Esophagus mucosa (tissue), 1 donor: ENCODE measurements around the gene MRTFA. TPM values are rescaled to one million over a fixed set of nuclear protein-coding genes. Genes with fewer than 3 reads are reported as not detected.

Experiments
- ATAC-seq: fragments of 200-7000 bp; cut with Tn5 transposase; one replicate; pipeline ENCODE4 v1.9.1; 2020
- total RNA-seq: library from RNA; stranded (reverse); gene quantifications from one replicate; pipeline ENCODE4 v1.2.4, GENCODE V29; 2023
- donor health status: DM: yes; HTN: yes; CAD: no.

The MRTFA gene
- total RNA-seq, 1 donor from 2014 or later, result 19.4 TPM

- ATAC-seq, result peak; percentile 69
Observed at GRCh38 chr22:40485813-40486667, 150.5 kb downstream of the MRTFA start.

- ATAC-seq, result no peak
Observed at GRCh38 chr22:40484906-40485669, 151.4 kb downstream of the MRTFA start.

- peak; percentile 15 for ATAC-seq
Observed at GRCh38 chr22:40482886-40483285, 153.6 kb downstream of the MRTFA start.

- ATAC-seq, result peak; percentile 69
Observed at GRCh38 chr22:40482391-40482790, 154.1 kb downstream of the MRTFA start.

GRCh38 chr22:40480996-40481395, 155.5 kb downstream of the MRTFA start:
- no peak for ATAC-seq

GRCh38 chr22:40479887-40480538, 156.5 kb downstream of the MRTFA start:
- ATAC-seq, result peak; percentile 24

- no peak for ATAC-seq
Observed at GRCh38 chr22:40479126-40479800, 157.3 kb downstream of the MRTFA start.

- ATAC-seq, result no peak
Observed at GRCh38 chr22:40478338-40479125, 158.0 kb downstream of the MRTFA start.

- no peak for ATAC-seq
Observed at GRCh38 chr22:40477683-40478337, 158.7 kb downstream of the MRTFA start.

- no peak for ATAC-seq
Observed at GRCh38 chr22:40476341-40476740, 160.2 kb downstream of the MRTFA start.

GRCh38 chr22:40473703-40474102, 162.8 kb downstream of the MRTFA start:
- no peak for ATAC-seq

- no peak for ATAC-seq
Observed at GRCh38 chr22:40472579-40472978, 163.9 kb downstream of the MRTFA start.

GRCh38 chr22:40472051-40472450, 164.5 kb downstream of the MRTFA start:
- no peak for ATAC-seq

- no peak for ATAC-seq
Observed at GRCh38 chr22:40469181-40469580, 167.3 kb downstream of the MRTFA start.

- no peak for ATAC-seq
Observed at GRCh38 chr22:40468616-40469015, 167.9 kb downstream of the MRTFA start.

GRCh38 chr22:40466976-40467375, 169.5 kb downstream of the MRTFA start:
- ATAC-seq, result no peak

- ATAC-seq, result no peak
Observed at GRCh38 chr22:40463683-40464082, 172.8 kb downstream of the MRTFA start.

- no peak for ATAC-seq
Observed at GRCh38 chr22:40463017-40463631, 173.4 kb downstream of the MRTFA start.

- no peak for ATAC-seq
Observed at GRCh38 chr22:40462195-40462984, 174.1 kb downstream of the MRTFA start.

- ATAC-seq, result no peak
Observed at GRCh38 chr22:40453671-40454070, 182.8 kb downstream of the MRTFA start.
